Retina (tissue), 1 donor: ENCODE data around the gene RUSF1.
"Not testable (repeated sequence)": the region's sequence is repeated elsewhere in the genome, so short reads cannot be mapped to it uniquely, and the experiment has no call there.

Experiments
- DNase-seq: peaks from one replicate; pipeline ENCODE4 v3.0.0-alpha.2; 2016

The RUSF1 gene

DNA sequence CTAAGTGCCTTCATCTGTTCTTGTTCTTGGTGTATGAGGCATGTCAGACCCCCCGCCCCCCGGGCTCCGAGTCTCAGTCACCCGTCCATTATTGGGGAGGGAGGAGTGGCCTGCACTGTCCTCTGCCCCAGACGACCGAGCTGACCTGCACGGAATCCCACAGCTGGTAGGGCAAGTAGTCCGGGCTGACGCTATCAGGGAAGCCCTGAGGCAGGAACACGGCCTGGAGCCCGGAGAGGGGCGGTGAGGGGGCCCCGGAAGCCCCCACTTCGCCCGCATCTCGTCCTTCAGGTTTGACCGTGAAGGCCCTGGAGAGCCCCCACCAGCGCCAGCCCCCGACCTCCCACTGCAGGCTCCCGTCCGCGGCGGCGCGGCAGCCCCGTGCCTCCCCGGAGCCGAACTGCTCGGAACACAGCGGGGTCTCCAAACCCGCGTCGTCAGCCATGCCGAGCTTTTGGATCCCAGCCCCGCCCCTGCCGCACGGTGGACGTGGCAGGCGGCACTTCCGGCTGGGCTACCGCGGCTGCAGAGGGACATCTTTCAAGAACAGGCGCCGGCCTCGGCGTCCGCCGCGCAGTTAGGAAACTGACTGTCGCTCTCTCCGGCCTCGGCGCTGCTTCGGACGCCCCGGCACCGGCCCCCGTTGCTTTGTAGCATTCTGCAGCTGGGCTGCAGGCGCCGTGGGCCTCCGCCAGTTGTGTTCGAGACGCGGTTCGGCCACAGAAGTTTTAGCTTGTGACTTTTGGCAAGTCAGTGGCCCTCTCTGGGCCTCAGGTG, at the start of gene RUSF1:
Gene RUSF1 (minus strand): TSS at position 463 of the 777 bp plus-strand sequence. CDS start 18 bp downstream, at position 445.
- DNase-seq, result peak; percentile 94

DNA sequence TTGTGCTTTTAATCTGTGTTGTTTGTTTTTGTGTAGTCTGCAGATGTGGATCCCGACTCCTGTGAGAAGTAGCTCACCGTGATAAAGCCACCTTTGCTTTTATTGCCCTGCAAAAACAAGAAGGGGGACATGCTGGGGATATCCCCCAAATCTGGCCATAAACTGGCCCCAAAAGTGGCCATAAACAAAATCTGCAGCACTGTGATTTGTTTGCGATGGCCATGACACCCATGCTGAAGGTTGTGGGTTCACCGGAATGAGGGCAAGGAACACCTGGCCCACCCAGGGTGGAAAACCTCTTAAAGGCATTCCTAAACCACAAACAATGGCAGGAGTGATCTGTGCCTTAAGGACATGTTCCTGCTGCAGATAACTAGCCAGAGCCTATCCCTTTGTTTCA, 34.6 kb upstream of the RUSF1 start:
- DNase-seq, result no peak

DNA sequence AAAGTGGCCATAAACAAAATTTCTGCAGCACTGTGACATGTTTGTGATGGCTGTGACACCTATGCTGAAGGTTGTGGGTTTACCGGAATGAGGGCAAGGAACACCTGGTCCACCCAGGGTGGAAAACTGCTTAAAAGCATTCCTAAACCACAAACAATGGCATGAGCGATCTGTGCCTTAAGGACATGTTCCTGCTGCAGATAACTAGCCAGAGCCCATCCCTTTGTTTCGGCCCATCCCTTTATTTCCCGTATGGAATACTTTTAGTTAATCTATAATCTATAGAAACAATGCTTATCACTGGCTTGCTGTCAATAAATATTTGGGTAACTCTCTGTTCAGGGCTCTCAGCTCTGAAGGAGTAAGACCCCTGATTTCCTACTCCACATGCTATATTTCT, 31.6 kb upstream of the RUSF1 start:
- DNase-seq, result not testable (repeated sequence)

DNA sequence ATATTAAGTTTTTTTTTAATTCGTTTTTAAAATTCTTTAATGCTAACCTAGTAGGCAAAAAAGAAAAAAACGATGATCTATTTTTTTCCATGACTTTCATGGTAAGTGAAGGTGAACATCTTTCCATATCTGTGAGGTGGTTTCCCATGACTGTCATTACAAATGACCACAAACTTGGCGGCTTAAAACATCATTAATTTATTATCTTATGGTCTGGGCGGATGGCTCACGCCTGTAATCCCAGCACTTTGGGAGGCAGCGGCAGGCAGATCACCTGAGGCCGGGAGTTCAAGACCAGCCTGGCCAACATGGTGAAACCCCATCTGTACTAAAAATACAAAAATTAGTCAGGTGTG, 30.0 kb upstream of the RUSF1 start:
- not testable (repeated sequence) for DNase-seq

GRCh38 chr16:31537362-31538242, 29.4 kb upstream of the RUSF1 start:
- peak; percentile 79 for DNase-seq

DNA sequence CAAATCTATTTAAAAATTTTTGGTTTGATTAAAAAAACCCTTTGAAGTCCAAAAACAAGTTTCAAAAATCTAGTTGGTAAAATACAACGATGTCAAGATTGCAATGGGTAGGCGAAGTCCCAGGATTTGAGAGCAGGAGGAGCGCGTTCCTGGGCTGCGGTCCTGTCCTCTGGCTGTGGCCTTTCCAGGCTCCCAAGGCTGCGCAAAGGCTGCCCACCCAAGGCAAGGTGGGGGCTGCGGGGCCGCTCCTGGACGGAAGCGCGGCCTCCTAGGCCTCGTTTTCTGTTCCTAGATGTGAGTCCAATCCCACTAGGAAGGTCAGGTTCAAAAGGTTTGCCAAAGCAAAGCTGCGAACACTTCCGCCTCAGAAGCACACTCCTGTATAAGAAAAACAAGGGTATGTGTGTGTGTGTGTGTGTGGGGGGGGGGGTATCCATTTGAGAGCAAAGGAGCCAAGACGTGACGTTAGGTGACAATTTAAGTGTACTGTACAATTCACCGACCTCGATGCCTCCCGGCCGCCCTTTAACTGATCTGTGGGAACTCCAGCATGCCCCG, 28.7 kb upstream of the RUSF1 start:
- peak; percentile 69 for DNase-seq

- DNase-seq, result no peak
These were observed 27.5 kb upstream of the RUSF1 start for GRCh38 chr16:31535737-31536136.

- DNase-seq, result no peak
These were observed 24.7 kb upstream of the RUSF1 start for GRCh38 chr16:31532896-31533295.

DNA sequence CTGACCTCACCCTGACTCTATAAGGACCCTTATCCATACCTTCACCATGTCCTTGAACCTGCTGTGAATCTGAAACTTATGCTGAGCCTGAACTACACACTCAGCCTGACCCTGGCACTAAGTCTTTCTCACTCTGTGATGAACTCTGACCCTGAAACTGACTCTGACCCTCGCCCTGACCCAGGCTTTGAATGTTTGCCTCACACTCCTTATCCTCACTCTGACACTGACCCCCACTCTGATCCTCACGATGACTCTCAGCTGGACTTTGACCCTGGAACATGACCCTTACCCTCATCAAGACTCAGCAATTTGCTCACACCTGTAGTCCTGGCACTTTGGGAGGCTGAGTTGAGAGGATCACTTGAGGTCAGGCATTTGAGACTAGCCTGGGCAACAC, 23.9 kb upstream of the RUSF1 start:
- DNase-seq, result no peak

- no peak for DNase-seq
These were observed 22.9 kb upstream of the RUSF1 start for GRCh38 chr16:31531096-31531495.

- DNase-seq, result no peak
These were observed 22.2 kb upstream of the RUSF1 start for GRCh38 chr16:31530405-31530804.

DNA sequence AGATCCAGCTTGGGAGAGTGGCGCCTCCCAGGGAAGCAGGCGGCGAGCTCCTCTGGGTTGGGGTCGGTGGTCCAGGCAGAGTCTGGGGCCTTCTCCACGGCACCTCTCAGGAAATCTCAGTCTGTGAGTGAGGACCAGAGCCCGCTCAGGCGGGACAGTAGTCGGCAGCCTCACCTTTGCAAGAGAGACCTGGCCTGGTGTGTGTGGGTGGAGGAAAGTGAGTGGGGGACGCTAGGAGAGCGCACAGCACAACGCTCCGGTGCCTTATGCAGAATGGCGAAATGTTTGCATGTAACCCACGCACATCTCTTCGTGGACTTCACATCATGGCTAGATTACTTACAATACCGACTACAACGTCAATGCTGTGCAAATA, 21.7 kb upstream of the RUSF1 start:
- DNase-seq, result no peak

DNA sequence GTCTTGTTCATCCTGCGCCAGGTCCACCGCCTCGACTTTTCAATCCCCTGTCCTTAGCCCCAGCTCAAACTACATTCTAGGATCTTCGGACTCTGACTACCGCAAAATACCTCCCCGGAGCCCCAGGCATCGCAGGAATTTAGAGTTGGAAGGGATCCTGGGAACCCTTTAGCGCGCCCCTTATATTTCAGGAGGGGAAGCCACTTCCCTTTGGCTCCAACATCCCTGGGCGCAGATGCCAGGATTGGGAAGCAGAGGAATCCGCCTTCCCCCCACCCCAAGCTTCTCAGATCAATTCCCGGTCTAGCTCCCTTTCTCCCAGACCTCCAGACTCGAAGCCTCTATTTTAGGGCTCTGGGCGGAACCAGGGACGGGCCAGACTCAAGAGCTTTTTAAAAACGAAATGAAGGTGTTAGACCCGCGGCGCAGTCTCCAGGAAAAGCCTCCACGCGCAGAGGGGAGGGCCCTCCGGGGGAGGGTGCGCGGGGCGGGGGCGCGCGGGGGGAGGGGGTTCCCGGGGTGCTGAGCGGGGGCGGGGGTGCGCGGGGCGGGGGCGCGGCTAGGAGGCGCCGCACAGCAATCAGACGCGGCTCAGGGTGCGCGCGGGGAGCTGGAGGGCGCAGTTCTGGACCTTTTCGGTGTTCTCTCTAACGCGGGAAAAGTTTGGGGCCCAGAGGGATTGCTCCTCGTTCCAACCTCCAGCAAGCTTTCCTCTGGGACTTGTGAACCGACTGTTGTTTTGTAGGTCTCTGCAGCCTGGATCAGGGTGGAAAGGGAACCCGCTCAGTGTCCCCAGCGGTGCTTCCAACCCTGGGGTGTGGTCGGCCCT, 21.1 kb upstream of the RUSF1 start:
- peak; percentile 34 for DNase-seq

DNA sequence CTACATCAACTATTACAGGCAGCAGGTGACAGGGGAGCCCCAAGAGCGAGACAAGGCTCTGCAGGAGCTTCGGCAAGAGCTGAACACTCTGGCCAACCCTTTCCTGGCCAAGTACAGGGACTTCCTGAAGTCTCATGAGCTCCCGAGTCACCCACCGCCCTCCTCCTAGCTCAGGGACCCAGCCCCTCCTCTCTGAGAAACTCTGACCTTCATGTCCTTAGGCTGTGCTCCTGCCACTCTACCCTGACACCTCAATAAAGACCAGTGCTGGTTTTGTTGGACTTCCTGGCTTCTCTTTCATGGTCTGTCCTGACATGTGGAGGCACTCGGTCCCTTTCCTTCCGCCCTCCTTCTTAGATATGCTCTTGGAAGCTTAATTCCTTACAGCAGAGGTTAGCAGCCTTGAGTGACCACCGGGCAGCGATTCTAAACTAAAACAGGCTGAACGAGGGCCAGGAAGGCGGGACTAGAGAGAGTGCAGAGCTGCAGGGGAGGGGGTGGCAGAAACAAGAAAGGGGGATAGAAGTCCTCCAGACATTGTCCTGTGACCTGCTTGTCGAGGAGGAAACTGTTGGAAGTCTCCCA, 20.4 kb upstream of the RUSF1 start:
- DNase-seq, result no peak

DNA sequence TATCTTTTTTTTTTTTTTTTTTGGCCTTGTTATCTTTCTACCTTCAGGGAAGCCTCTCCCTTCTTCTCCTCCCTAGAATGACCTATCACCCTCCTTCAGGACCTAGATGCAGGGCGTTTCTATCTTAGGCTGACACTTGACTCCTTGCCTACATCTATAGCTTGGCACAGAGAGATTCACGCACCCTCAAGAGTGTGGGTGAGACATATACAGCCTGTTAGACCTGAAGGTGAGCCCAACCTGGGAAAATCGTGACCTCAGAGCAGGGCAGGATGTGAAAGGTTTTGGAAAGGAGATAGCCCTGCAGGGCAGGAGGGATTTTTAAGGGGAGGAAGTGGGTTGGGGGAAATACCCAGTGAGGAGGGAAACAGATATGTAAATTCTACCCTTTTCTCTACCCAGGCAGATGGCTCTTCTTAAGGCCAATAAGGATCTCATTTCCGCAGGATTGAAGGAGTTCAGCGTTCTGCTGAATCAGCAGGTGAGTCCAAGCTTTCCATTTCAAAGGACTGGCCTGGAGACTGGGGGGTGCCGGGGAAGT, 19.6 kb upstream of the RUSF1 start, which contains the start of gene AHSP:
Gene AHSP (plus strand): TSS at position 167 of the 541 bp plus-strand sequence. CDS start 240 bp downstream, at position 407.
- no peak for DNase-seq

DNA sequence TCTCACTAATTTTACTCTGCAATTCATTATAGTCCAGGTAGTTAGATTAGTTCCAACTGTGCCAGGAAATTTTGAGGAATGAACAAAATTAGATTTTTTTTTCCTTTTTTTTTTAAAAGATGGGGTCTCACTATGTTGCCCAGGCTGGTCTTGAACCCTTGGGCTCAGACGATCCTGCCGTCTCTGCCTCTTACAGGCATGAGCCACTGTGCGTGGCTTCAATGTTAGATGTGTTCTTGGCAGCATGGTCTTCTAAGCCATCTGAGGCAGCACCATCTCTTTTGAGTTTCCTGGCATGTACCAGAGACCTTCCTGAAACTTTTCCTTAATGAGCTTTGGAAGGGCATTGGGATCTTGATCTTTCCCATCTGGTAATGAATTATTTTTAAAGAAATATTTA, 16.9 kb upstream of the RUSF1 start:
- DNase-seq, result no peak

- DNase-seq, result not testable (repeated sequence)
These were observed 15.6 kb upstream of the RUSF1 start for GRCh38 chr16:31523768-31524167.

- DNase-seq, result no peak
These were observed 13.9 kb upstream of the RUSF1 start for GRCh38 chr16:31522071-31522470.

DNA sequence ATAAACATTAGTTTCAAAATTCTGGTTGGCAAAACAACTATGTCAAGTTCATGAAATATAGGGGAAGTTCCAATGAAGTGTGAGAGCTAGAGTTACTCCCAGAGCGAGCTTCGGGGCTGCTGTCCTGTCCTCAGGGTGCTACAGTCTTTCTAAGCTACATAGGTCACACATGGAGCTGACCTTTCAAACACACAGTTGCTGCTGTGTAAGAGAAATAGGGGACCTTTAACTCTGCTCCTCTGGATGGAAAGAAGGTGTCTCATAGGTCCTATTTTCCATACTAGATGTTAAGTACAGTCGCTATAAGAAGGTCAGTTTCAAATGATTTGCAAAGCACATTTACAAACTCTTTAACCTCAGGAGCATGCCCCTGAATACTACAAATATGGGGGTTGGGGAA, 13.2 kb upstream of the RUSF1 start:
- DNase-seq, result no peak

- DNase-seq, result no peak
These were observed 11.7 kb upstream of the RUSF1 start for GRCh38 chr16:31519759-31520431.

DNA sequence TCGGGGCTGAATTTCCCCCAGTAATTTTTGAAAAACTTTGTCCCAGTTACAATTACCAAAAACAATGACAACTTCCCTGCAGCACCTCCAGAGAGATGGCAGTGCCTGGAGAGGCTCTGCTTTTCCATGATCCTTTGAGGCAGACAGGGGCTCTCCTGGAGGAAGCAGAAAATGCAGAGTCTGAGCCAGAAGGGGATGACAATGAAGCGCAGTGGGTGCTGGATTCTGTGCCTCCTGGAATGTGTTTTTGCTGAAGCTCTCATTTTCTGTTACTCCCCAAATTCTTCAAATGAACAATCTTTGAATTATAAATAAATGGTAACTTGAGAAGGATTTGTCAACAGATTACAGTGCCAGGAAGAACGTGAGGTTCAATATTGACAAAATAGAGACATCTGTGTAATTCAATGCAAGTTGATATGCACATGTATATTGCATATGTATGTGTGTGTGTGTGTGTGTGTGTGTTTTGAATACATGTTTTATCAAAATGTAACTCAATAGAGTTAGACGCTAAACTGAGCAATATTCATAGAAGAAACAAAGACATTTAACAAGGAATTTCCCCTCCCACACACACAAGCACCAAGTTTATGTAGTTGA, 9.7 kb upstream of the RUSF1 start:
- no peak for DNase-seq
